BE2C (cell line): ENCODE results near the gene NSD2.
"Not testable (repeated sequence)": the region's sequence is repeated elsewhere in the genome, so short reads cannot be mapped to it uniquely, and the experiment has no call there.

Experiments
- DNase-seq: peaks from one replicate; pipeline ENCODE4 v3.0.0-alpha.2; 2020
- H3K27me3 ChIP-seq: fragments of 250-450 bp; sonication (Bioruptor Pico); 2 replicates; pipeline ENCODE4 v1.5.1; 2020; ENCODE audit warnings: mild to moderate bottlenecking
- H3K36me3 ChIP-seq: fragments of 250-450 bp; sonication (Bioruptor Pico); 2 replicates; pipeline ENCODE4 v1.5.1; 2020; ENCODE audit warnings: mild to moderate bottlenecking
- H3K4me1 ChIP-seq: fragments of 250-450 bp; sonication (Bioruptor Pico); 2 replicates; pipeline ENCODE4 v1.5.1; 2020
- H3K4me3 ChIP-seq: 2 replicates; pipeline ENCODE4 v1.5.1; 2011; ENCODE audit warnings: low read depth, low read length
- H3K9me3 ChIP-seq: fragments of 250-450 bp; sonication (Bioruptor Pico); 2 replicates; pipeline ENCODE4 v1.5.1; 2020
- TF ChIP-seq, protein P1 (sequence below): IDR thresholded peaks from 2 replicates; pipeline ENCODE4 v1.5.1; 2012; ENCODE audit warnings: mild to moderate bottlenecking, low read depth, low read length

The NSD2 gene

DNA sequence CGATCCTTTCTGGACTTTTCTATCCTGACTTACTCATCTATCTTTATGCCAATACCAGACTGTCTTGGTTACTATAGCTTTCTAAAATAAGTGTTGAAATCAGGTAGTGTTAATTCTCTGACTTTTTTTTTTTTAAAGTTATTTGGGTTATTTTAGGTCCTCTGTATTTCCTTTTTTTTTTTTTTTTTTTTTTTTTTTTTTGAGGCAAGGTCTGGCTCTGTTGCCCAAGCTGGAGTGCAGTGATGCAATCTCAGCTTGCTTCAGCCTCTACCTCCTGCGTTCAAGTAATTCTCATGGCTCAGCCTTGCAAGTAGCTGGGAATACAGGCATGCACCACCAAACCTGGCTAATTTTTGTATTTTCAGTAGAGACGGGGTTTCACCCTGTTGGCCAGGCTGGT is 140.4 kb downstream of the NSD2 start:
- TF ChIP-seq, protein P1, sequence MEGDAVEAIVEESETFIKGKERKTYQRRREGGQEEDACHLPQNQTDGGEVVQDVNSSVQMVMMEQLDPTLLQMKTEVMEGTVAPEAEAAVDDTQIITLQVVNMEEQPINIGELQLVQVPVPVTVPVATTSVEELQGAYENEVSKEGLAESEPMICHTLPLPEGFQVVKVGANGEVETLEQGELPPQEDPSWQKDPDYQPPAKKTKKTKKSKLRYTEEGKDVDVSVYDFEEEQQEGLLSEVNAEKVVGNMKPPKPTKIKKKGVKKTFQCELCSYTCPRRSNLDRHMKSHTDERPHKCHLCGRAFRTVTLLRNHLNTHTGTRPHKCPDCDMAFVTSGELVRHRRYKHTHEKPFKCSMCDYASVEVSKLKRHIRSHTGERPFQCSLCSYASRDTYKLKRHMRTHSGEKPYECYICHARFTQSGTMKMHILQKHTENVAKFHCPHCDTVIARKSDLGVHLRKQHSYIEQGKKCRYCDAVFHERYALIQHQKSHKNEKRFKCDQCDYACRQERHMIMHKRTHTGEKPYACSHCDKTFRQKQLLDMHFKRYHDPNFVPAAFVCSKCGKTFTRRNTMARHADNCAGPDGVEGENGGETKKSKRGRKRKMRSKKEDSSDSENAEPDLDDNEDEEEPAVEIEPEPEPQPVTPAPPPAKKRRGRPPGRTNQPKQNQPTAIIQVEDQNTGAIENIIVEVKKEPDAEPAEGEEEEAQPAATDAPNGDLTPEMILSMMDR, result no peak
- Histone ChIP-seq H3K4me1 (no peaks in the 10 kb centered on the region), H3K9me3 (no peaks in the 10 kb centered on the region), H3K4me3 (no peak overlapping the region), H3K36me3 (peaks cover 5% of the 10 kb centered on the region), H3K27me3 (no peaks in the 10 kb centered on the region)
- DNase-seq, result no peak

DNA sequence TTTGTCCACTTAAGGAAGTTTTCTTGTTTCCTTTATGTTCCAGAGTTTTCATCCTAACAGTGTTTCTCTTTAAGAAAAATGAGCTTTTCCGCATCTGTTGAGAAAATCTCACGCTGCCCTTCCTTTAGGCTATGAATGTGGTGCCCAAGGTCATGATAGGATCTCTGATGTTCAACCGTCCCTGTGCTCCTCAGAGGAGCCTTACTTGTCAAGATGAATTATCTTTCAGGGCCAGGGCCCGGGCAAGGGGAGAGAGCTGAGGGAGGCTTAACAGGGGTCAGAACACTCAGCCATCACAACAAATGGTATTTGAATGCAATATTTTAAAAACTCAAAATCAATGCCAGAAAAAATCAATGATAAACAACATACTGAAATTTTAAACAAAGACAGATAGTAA is 143.8 kb downstream of the NSD2 start:
- Histone ChIP-seq H3K4me1 (no peaks in the 10 kb centered on the region), H3K9me3 (no peaks in the 10 kb centered on the region; the same call in 1 of the 2 replicates), H3K27me3 (no peaks in the 10 kb centered on the region), H3K4me3 (no peak overlapping the region), H3K36me3 (no peaks in the 10 kb centered on the region)
- DNase-seq, result no peak
- TF ChIP-seq, protein P1, result no peak

DNA sequence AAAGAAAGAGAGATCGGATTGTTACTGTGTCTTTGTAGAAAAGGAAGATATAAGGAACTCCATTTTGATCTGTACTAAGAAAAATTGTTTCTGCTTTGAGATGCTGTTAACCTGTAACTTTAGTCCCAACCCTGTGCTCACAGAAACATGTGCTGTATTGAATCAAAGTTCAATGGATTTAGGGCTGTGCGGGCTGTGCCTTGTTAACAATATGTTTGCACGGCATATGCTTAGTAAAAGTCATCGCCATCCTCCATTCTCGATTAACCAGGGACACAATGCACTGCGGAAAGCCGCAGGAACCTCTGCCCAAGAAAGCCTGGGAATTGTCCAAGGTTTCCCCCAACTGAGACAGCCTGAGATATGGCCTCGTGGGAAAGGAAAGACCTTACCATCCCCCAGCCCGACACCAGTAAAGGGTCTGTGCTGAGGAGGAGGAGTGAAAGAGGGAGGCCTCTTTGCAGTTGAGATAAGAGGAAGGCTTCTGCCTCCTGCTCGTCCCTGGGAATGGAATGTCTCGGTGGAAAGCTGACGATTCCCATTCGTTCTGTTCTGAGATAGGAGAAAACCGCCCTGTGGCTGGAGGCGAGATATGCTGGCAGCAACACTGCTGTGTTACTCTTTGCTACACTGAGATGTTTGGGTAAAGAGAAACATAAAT is 150.3 kb downstream of the NSD2 start:
- not testable (repeated sequence) for H3K27me3 ChIP-seq, H3K4me1 ChIP-seq, H3K4me3 ChIP-seq, DNase-seq, H3K36me3 ChIP-seq, H3K9me3 ChIP-seq

- no peak for DNase-seq
- H3K36me3 ChIP-seq, result no peaks in the 10 kb centered on the region
- TF ChIP-seq, protein P1, result no peak
- no peak overlapping the region for H3K4me3 ChIP-seq
- no peaks in the 10 kb centered on the region for H3K4me1 ChIP-seq
- peaks cover 27% of the 10 kb centered on the region for H3K27me3 ChIP-seq
- no peaks in the 10 kb centered on the region; the same call in 1 of the 2 replicates for H3K9me3 ChIP-seq
These were observed 153.5 kb downstream of the NSD2 start for GRCh38 chr4:2024683-2025082.

GRCh38 chr4:2025817-2026216 is 154.6 kb downstream of the NSD2 start:
- Histone ChIP-seq H3K4me3 (no peak overlapping the region), H3K4me1 (no peaks in the 10 kb centered on the region), H3K27me3 (peaks cover 35% of the 10 kb centered on the region), H3K9me3 (no peaks in the 10 kb centered on the region; the same call in 1 of the 2 replicates), H3K36me3 (no peaks in the 10 kb centered on the region)
- TF ChIP-seq, protein P1, result no peak
- DNase-seq, result no peak

GRCh38 chr4:2027120-2027519 is 155.9 kb downstream of the NSD2 start:
- not testable (repeated sequence) for H3K4me3 ChIP-seq, H3K36me3 ChIP-seq, H3K4me1 ChIP-seq, DNase-seq, H3K9me3 ChIP-seq
- peaks cover 35% of the 10 kb centered on the region for H3K27me3 ChIP-seq

DNA sequence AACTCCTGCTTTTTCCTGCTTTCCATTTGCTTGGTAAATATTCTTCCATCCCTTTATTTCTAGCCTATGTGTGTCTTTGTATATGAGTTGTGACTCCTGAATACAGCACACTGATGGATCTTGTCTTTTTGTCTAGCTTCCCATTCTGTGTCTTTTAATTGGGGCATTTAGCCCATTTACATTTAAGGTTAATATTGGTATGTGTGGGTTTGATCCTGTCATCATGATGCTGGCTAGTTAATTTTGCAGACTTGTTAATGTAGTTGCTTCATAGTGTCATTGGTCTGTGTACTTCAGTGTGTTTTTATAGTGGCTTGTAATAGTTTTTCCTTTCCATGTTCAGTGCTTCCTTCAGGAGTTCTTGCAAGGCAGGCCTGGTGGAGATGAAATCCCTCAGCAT is 160.0 kb downstream of the NSD2 start:
- H3K4me1 ChIP-seq, H3K9me3 ChIP-seq, H3K4me3 ChIP-seq, DNase-seq, H3K36me3 ChIP-seq: not testable (repeated sequence)
- peaks cover 55% of the 10 kb centered on the region for H3K27me3 ChIP-seq
